DND-41 (cell line): ENCODE results near the gene NME9.

Source experiments
- CTCF ChIP-seq: IDR thresholded peaks from 2 replicates; pipeline ENCODE4 v1.5.1; 2012; ENCODE audit warnings: borderline replicate concordance, low read length, moderate library complexity, mild to moderate bottlenecking; ENCODE audit not compliant: poor library complexity, severe bottlenecking; ENCODE audit errors: extremely low read depth
- EZH2 ChIP-seq: IDR thresholded peaks from 3 replicates; pipeline ENCODE4 v1.6.1; 2012; ENCODE audit warnings: borderline replicate concordance, low read depth, mild to moderate bottlenecking, moderate library complexity, low read length, inconsistent platforms; ENCODE audit not compliant: severe bottlenecking

GRCh38 chr3:138326866-138327595 lies 2.6 kb downstream of the NME9 start:
- TF ChIP-seq EZH2 (no peak), CTCF (no peak)
